PC-9 (cell line): ENCODE data around the gene ENO4. TPM values are rescaled to one million over a fixed set of nuclear protein-coding genes. Genes with fewer than 3 reads are reported as not detected.

Experiments
- BruUV-seq: library from RNA; stranded (reverse); fragments of 400-500 nt; replicated peaks from 2 replicates; lab custom pipeline; 2021; lab: Mats Ljungman, UMichigan
- CTCF ChIA-PET: fragments of 300-600 bp; sonication (Branson Sonifier 250); formaldehyde crosslinking; loops from one replicate; lab custom pipeline; 2022; ENCODE audit warnings: antibody characterized with exemption; lab: Charles Lee
- POLR2A ChIA-PET: fragments of 300-600 bp; sonication (Branson Sonifier 250); formaldehyde crosslinking; loops from one replicate; lab custom pipeline; 2022; ENCODE audit warnings: antibody characterized with exemption; ENCODE audit not compliant: unreplicated experiment; lab: Charles Lee
- DNase-seq, 2 experiments: peaks; one replicate each; pipeline versions ENCODE4 v3.0.0 to v3.0.0-alpha.2; 2015 to 2022; ENCODE audit warnings: mixed read lengths in 1 of 2
- H2AFZ ChIP-seq: fragments of 200-600 bp; sonication (generic); 2 replicates; pipeline ENCODE4 v1.8.1; 2017; ENCODE audit warnings: antibody characterized with exemption
- H3F3A ChIP-seq: fragments of 200-600 bp; sonication (generic); 2 replicates; pipeline ENCODE4 v1.8.1; 2017; ENCODE audit warnings: antibody characterized with exemption, mild to moderate bottlenecking, low read depth; ENCODE audit not compliant: insufficient read depth
- H3K27ac ChIP-seq: fragments of 200-600 bp; sonication (generic); 2 replicates; pipeline ENCODE4 v1.6.1; 2016; ENCODE audit warnings: mixed run types
- H3K27me3 ChIP-seq: fragments of 200-600 bp; sonication (generic); 2 replicates; pipeline ENCODE4 v1.6.1; 2016; ENCODE audit warnings: low read depth, mixed run types; ENCODE audit not compliant: insufficient read depth
- H3K36me3 ChIP-seq: fragments of 200-600 bp; sonication (generic); 2 replicates; pipeline ENCODE4 v1.6.1; 2016; ENCODE audit warnings: low read depth, mixed run types
- H3K4me1 ChIP-seq: fragments of 200-600 bp; sonication (generic); replicated peaks from 2 replicates; pipeline ENCODE4 v1.6.1; 2016; ENCODE audit warnings: mixed run types; ENCODE audit not compliant: insufficient read depth
- H3K4me2 ChIP-seq: fragments of 200-600 bp; sonication (generic); 2 replicates; pipeline ENCODE4 v1.6.1; 2017; ENCODE audit warnings: mixed run types
- H3K4me3 ChIP-seq: fragments of 200-600 bp; sonication (generic); 2 replicates; pipeline ENCODE4 v1.6.1; 2016; ENCODE audit warnings: mixed run types
- H3K79me2 ChIP-seq: fragments of 200-600 bp; sonication (generic); 2 replicates; pipeline ENCODE4 v1.6.1; 2017; ENCODE audit warnings: low read depth, mixed run types
- H3K9me2 ChIP-seq: fragments of 200-600 bp; sonication (generic); 2 replicates; pipeline ENCODE4 v1.8.1; 2017; ENCODE audit warnings: mild to moderate bottlenecking; ENCODE audit not compliant: insufficient read depth
- H3K9me3 ChIP-seq: fragments of 200-600 bp; sonication (generic); 2 replicates; pipeline ENCODE4 v1.8.1; 2016; ENCODE audit warnings: low read depth; ENCODE audit not compliant: insufficient read depth
- H4K20me1 ChIP-seq: fragments of 200-600 bp; sonication (generic); 2 replicates; pipeline ENCODE4 v1.8.1; 2017; ENCODE audit not compliant: insufficient read depth
- EZH2 ChIP-seq: fragments of 200-600 bp; sonication (generic); IDR thresholded peaks from 2 replicates; pipeline ENCODE4 v1.8.0; 2017; ENCODE audit warnings: antibody characterized with exemption, low read depth
- intact Hi-C: fragments of 100-400 bp; cut with micrococcal nuclease; formaldehyde crosslinking; loops from one replicate; pipeline ENCODE4 v1.10.0; 2022; ENCODE audit not compliant: unreplicated experiment
- total RNA-seq: library from RNA; stranded (reverse); gene quantifications from 2 replicates; pipeline ENCODE4 v1.2.3, GENCODE V29; 2021
- TF ChIP-seq, protein P1 (sequence below): fragments of 200-600 bp; sonication (generic); conservative IDR thresholded peaks from 2 replicates; pipeline ENCODE4 v1.6.1; 2017; ENCODE audit warnings: mixed run types, antibody characterized with exemption, mild to moderate bottlenecking, moderate library complexity

Gene ENO4
- total RNA-seq, 1 experiment from 2014 or later, result 0.79 TPM

DNA sequence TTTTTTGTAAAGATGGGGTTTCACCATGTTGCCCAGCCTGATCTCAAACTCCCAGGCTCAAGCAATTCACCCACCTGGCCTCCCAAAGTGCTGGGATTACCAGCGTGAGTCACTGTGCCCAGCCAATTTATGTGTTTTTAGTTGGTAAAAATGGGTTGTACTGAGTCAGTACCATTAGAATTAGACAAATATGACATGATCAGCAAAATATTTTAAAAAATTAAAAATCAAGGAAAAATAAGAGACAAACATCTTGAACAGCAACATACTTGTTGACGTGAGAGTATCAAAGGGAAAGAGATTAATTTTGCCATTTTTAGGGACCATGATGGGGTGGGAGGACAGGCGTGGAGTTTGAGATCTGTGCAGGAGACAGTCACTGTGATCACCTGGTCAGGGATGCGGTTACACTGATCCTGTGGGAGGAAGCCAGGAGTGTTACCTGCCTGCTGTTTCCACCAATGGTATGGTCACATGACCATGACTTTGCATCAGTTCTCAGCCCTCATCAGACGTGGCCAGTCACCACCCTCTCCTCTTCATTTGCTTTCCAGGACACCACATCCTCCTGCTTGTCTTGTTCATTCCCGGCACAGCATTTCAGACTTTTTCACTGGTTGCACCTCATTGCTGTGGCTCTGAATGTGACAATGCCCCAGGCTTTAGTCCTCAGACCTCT is 29.2 kb upstream of the ENO4 start:
- CTCF ChIA-PET, result no interaction called here
- Histone ChIP-seq H3F3A (no peaks in the 10 kb centered on the region), H3K27ac (no peak overlapping the region), H2AFZ (no peak overlapping the region), H3K36me3 (no peaks in the 10 kb centered on the region), H3K79me2 (no peaks in the 10 kb centered on the region), H3K4me1 (no peaks in the 10 kb centered on the region), H3K27me3 (no peaks in the 10 kb centered on the region), H3K4me2 (no peak overlapping the region), H4K20me1 (no peaks in the 10 kb centered on the region), H3K9me3 (no peaks in the 10 kb centered on the region), H3K4me3 (no peak overlapping the region), H3K9me2 (no peaks in the 10 kb centered on the region)
- POLR2A ChIA-PET, result no interaction called here
- no TSS peak for BruUV-seq
- intact Hi-C loops, result loop anchor here (10.0 kb wide), 1 partner anchor 65 kb away; no protein-coding TSS in a partner anchor
- TF ChIP-seq, protein P1, sequence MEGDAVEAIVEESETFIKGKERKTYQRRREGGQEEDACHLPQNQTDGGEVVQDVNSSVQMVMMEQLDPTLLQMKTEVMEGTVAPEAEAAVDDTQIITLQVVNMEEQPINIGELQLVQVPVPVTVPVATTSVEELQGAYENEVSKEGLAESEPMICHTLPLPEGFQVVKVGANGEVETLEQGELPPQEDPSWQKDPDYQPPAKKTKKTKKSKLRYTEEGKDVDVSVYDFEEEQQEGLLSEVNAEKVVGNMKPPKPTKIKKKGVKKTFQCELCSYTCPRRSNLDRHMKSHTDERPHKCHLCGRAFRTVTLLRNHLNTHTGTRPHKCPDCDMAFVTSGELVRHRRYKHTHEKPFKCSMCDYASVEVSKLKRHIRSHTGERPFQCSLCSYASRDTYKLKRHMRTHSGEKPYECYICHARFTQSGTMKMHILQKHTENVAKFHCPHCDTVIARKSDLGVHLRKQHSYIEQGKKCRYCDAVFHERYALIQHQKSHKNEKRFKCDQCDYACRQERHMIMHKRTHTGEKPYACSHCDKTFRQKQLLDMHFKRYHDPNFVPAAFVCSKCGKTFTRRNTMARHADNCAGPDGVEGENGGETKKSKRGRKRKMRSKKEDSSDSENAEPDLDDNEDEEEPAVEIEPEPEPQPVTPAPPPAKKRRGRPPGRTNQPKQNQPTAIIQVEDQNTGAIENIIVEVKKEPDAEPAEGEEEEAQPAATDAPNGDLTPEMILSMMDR, result no peak
- no peak for TF ChIP-seq EZH2
- no peak for DNase-seq

DNA sequence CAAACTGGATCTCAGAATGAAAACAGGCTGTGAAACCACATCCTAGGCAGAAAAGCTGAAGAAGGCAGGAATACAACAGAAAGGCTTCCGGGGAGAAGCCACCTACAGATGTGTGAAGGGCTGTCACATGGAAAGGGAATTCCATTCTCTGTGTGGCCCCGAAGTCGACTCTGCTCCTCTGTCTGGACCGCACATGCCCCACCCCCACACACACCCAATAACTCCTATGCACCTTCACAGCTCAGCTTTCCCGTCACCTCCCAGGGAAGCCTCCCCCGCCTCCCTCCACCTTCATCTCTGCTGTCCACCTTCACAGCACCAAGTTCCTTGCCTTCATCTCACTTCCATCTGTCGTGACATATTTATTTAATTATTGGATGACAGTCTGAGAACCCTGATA is 23.4 kb upstream of the ENO4 start:
- H2AFZ ChIP-seq, result no peak overlapping the region
- BruUV-seq, result no TSS peak
- H3K27ac ChIP-seq, result no peak overlapping the region
- H3K79me2 ChIP-seq, result no peaks in the 10 kb centered on the region
- H3K4me1 ChIP-seq, result no peaks in the 10 kb centered on the region
- CTCF ChIA-PET, result no interaction called here
- no peak overlapping the region for H3K4me2 ChIP-seq
- no peaks in the 10 kb centered on the region for H3K36me3 ChIP-seq
- no peaks in the 10 kb centered on the region for H3K9me3 ChIP-seq
- intact Hi-C loops, result no loop called here
- no peak for TF ChIP-seq EZH2
- TF ChIP-seq, protein P1, result no peak
- H3K27me3 ChIP-seq, result no peaks in the 10 kb centered on the region
- H3K4me3 ChIP-seq, result no peak overlapping the region
- H4K20me1 ChIP-seq, result no peaks in the 10 kb centered on the region; the same call in 1 of the 2 replicates
- no peak for DNase-seq
- POLR2A ChIA-PET, result no interaction called here
- no peaks in the 10 kb centered on the region for H3K9me2 ChIP-seq
- H3F3A ChIP-seq, result no peaks in the 10 kb centered on the region

DNA sequence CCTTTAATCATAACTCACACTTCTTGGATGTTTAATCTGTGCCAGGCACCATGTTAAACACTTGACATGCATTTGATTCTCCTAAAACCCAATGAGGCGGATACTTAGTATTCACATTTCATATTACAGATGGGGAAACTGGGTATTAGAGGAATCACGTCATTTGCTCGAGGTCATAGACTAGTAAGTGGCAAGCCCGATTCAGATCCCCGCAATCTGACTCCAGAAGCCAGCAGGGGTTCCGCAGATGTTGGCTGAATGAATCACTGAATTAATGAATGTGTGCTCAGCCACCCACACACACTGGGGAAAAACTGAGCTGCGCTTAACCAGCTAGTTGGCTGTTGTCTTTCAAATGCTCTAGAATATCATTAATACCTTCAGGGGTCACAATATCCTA is 22.5 kb upstream of the ENO4 start:
- Histone ChIP-seq H3F3A (no peaks in the 10 kb centered on the region), H3K4me2 (no peak overlapping the region), H4K20me1 (no peaks in the 10 kb centered on the region; the same call in 1 of the 2 replicates), H3K9me2 (no peaks in the 10 kb centered on the region), H3K36me3 (no peaks in the 10 kb centered on the region), H3K4me3 (no peak overlapping the region), H2AFZ (no peak overlapping the region), H3K79me2 (no peaks in the 10 kb centered on the region), H3K27ac (no peak overlapping the region), H3K27me3 (no peaks in the 10 kb centered on the region), H3K4me1 (no peaks in the 10 kb centered on the region), H3K9me3 (no peaks in the 10 kb centered on the region)
- POLR2A ChIA-PET, result no interaction called here
- TF ChIP-seq, protein P1, result no peak
- TF ChIP-seq EZH2, result no peak
- CTCF ChIA-PET, result no interaction called here
- no peak for DNase-seq
- intact Hi-C loops, result no loop called here
- BruUV-seq, result no TSS peak
